GM12878 (cell line): ENCODE data around the gene AFTPH. TPM values are rescaled to one million over a fixed set of nuclear protein-coding genes. Genes with fewer than 3 reads are reported as not detected.

Source experiments
- ATAC-seq: fragments of 200-7000 bp; cut with Tn5 transposase; 3 replicates; pipeline ENCODE4 v1.9.1; 2020; ENCODE audit warnings: mild to moderate bottlenecking, moderate library complexity
- BruUV-seq: library from RNA; stranded (reverse); fragments of 400-500 nt; replicated peaks from 2 replicates; lab custom pipeline; 2021; lab: Mats Ljungman, UMichigan
- CTCF ChIA-PET: fragments of 300-600 bp; sonication (Branson Sonifier 250); formaldehyde crosslinking; extraction: SDS; loops from one replicate; lab custom pipeline; 2021; ENCODE audit warnings: inconsistent platforms; lab: Yijun Ruan, JAX
- POLR2A ChIA-PET: fragments of 350-600 bp; formaldehyde crosslinking; extraction: SDS; loops from one replicate; lab custom pipeline; 2021; ENCODE audit warnings: inconsistent platforms; lab: Charles Lee
- RAD21 ChIA-PET: fragments of 300-600 bp; sonication (Branson Sonifier 250); formaldehyde crosslinking; loops from one replicate; lab custom pipeline; 2023; ENCODE audit warnings: antibody characterized with exemption; ENCODE audit not compliant: unreplicated experiment; lab: Charles Lee
- SMC1A ChIA-PET: fragments of 300-600 bp; sonication (Branson Sonifier 250); formaldehyde crosslinking; loops from one replicate; lab custom pipeline; 2023; ENCODE audit not compliant: unreplicated experiment, uncharacterized antibody; lab: Charles Lee
- DNase-seq: peaks from one replicate; pipeline ENCODE4 v3.0.0-alpha.2; 2011; ENCODE audit warnings: low read depth, low spot score
- FAIRE-seq: peaks from 3 replicates; lab custom pipeline; 2011; peaks lifted over from hg19 to GRCh38; lab: Jason Lieb, UNC
- H2AFZ ChIP-seq: 2 replicates; pipeline ENCODE4 v1.6.0; 2011; ENCODE audit warnings: low read depth, low read length, control low read depth; ENCODE audit not compliant: control insufficient read depth
- H3K27ac ChIP-seq: 2 replicates; pipeline ENCODE4 v1.5.1; 2011; ENCODE audit warnings: control low read depth; ENCODE audit not compliant: control insufficient read depth, insufficient read depth
- H3K27me3 ChIP-seq, 2 experiments: replicated peaks in 1 of 2; 2 replicates each; pipeline versions ENCODE4 v1.6.0 to v1.6.1; 2011; ENCODE audit warnings: low read length in 1 of 2; ENCODE audit not compliant: control insufficient read depth in 2 of 2, insufficient read depth in 2 of 2
- H3K36me3 ChIP-seq, 2 experiments: 2 replicates each; pipeline ENCODE4 v1.5.1; 2011; ENCODE audit warnings: low read length in 1 of 2; ENCODE audit not compliant: control insufficient read depth in 2 of 2, insufficient read depth in 2 of 2
- H3K4me1 ChIP-seq: 2 replicates; pipeline ENCODE4 v1.6.1; 2011; ENCODE audit warnings: mild to moderate bottlenecking, low read length, moderate library complexity, mixed read lengths; ENCODE audit not compliant: control insufficient read depth, insufficient read depth
- H3K4me2 ChIP-seq: 2 replicates; pipeline ENCODE4 v1.6.0; 2011; ENCODE audit warnings: control low read depth; ENCODE audit not compliant: control insufficient read depth, insufficient read depth
- H3K4me3 ChIP-seq: fragments of 200-600 bp; sonication (generic); 2 replicates; pipeline ENCODE4 v1.5.1; 2016
- H3K79me2 ChIP-seq: 2 replicates; pipeline ENCODE4 v1.6.0; 2011; ENCODE audit warnings: low read length; ENCODE audit not compliant: control insufficient read depth, insufficient read depth
- H3K9ac ChIP-seq: 2 replicates; pipeline ENCODE4 v1.8.0; 2011; ENCODE audit warnings: low read length, control low read depth, mixed read lengths; ENCODE audit not compliant: control insufficient read depth, insufficient read depth
- H3K9me3 ChIP-seq: replicated peaks from 3 replicates; pipeline ENCODE4 v1.5.1; 2011; ENCODE audit warnings: mild to moderate bottlenecking, low read length; ENCODE audit not compliant: control insufficient read depth, insufficient read depth
- H4K20me1 ChIP-seq: 2 replicates; pipeline ENCODE4 v1.6.0; 2011; ENCODE audit not compliant: control insufficient read depth, insufficient read depth
- BRCA1 ChIP-seq: IDR thresholded peaks from 2 replicates; pipeline ENCODE4 v1.6.1; 2011; ENCODE audit warnings: low read depth, low read length, improper control_type of control experiment
- EED ChIP-seq: sonication (generic); IDR thresholded peaks from 2 replicates; pipeline ENCODE4 v1.6.1; 2016; ENCODE audit warnings: antibody characterized with exemption, low read depth
- EGR1 ChIP-seq, 2 experiments: IDR thresholded peaks; 1 replicate in 1 of 2; 2 replicates in 1 of 2; pipeline ENCODE4 v1.6.1; 2011 to 2012; ENCODE audit warnings: low read depth in 2 of 2, low read length in 2 of 2, borderline replicate concordance in 1 of 2, mild to moderate bottlenecking in 1 of 2, moderate library complexity in 1 of 2
- HDGF ChIP-seq: fragments of 450-650 bp; IDR thresholded peaks from 2 replicates; pipeline ENCODE4 v1.6.1; 2016; ENCODE audit warnings: antibody characterized with exemption
- MEF2B ChIP-seq: fragments of 450-650 bp; IDR thresholded peaks from 2 replicates; pipeline ENCODE4 v1.6.1; 2018; ENCODE audit warnings: mild to moderate bottlenecking, moderate library complexity; ENCODE audit not compliant: partially characterized antibody, poor library complexity, severe bottlenecking
- MTA2 ChIP-seq: fragments of 450-650 bp; IDR thresholded peaks from 2 replicates; pipeline ENCODE4 v1.6.1; 2016; ENCODE audit warnings: low read depth, mild to moderate bottlenecking, moderate library complexity
- SIX5 ChIP-seq: IDR thresholded peaks from 2 replicates; pipeline ENCODE4 v1.6.1; 2011; ENCODE audit warnings: mild to moderate bottlenecking, low read depth, low read length, moderate library complexity; ENCODE audit not compliant: severe bottlenecking
- SREBF1 ChIP-seq: IDR thresholded peaks from 2 replicates; pipeline ENCODE4 v1.6.1; 2012; ENCODE audit warnings: mild to moderate bottlenecking, low read length
- TAF1 ChIP-seq: IDR thresholded peaks from 2 replicates; pipeline ENCODE4 v1.6.1; 2011; ENCODE audit warnings: mild to moderate bottlenecking, low read depth, low read length, borderline replicate concordance
- TARDBP ChIP-seq: IDR thresholded peaks from 2 replicates; pipeline ENCODE4 v1.6.1; 2016; ENCODE audit warnings: borderline replicate concordance
- ZNF384 ChIP-seq: IDR thresholded peaks from 2 replicates; pipeline ENCODE4 v1.6.1; 2012; ENCODE audit warnings: low read depth, mild to moderate bottlenecking, low read length, improper control_type of control experiment, borderline replicate concordance
- WGBS: methylation state at CpG from one replicate; pipeline ENCODE4 v1.1.6; 2016; ENCODE audit warnings: low lambda C conversion rate; ENCODE audit not compliant: insufficient replicate concordance, insufficient coverage; ENCODE audit errors: missing lambda C conversion rate; 5-methylcytosine and 5-hydroxymethylcytosine counted together
- in situ Hi-C: fragments of 300-500 bp; cut with MboI; formaldehyde crosslinking; loops from 9 replicates; pipeline ENCODE4 v1.14.3; 2018; ENCODE audit warnings: mixed read lengths
- intact Hi-C: fragments of 100-400 bp; cut with micrococcal nuclease; formaldehyde crosslinking; loops from one replicate; pipeline ENCODE4 v1.14.2; 2022; ENCODE audit not compliant: unreplicated experiment
- polyA plus RNA-seq, 11 experiments: library from polyadenylated mRNA; depleted of rRNA in 4 of 11; unstranded in 6 of 11; stranded (reverse) in 5 of 11; fragments of >200 nt; fragmentation: Nextera tagmentation in 4 of 11; fragmentation: Illumina TruSeq in 1 of 11; extraction: Ambion mirVana in 4 of 11; extraction: Trizol in 1 of 11; gene quantifications; 1 replicate in 1 of 11; 2 replicates in 10 of 11; pipeline versions ENCODE4 v1.2.1 to v1.2.3, GENCODE V29; 2011 to 2016; ENCODE audit warnings: inconsistent platforms in 2 of 11, missing spikeins in 2 of 11, low read depth in 1 of 11
- total RNA-seq, 4 experiments: library from RNA; depleted of rRNA in 3 of 4; stranded (reverse); fragments of >200 nt in 3 of 4; fragmentation: Illumina TruSeq in 1 of 4; extraction: Trizol in 1 of 4; gene quantifications; 2 replicates each; pipeline versions ENCODE4 v1.2.1 to v1.2.3, GENCODE V29; 2013 to 2021
- TF ChIP-seq, protein P1 (sequence below): IDR thresholded peaks from 2 replicates; pipeline ENCODE4 v1.6.1; 2011; ENCODE audit warnings: borderline replicate concordance, low read depth, mild to moderate bottlenecking, moderate library complexity, mixed read lengths, low read length; ENCODE audit not compliant: insufficient read depth; ENCODE audit errors: extremely low read length
- TF ChIP-seq, protein P2 (sequence below): fragments of 450-650 bp; IDR thresholded peaks from 2 replicates; pipeline ENCODE4 v1.6.1; 2014; ENCODE audit warnings: mild to moderate bottlenecking

AFTPH gene
- total and polyA plus RNA-seq, 10 of the 15 experiments (the other 5 are each of a cell fraction or from before 2014, with no cell fraction given), result 25.6 to 77.3 (median 39.5) TPM

DNA sequence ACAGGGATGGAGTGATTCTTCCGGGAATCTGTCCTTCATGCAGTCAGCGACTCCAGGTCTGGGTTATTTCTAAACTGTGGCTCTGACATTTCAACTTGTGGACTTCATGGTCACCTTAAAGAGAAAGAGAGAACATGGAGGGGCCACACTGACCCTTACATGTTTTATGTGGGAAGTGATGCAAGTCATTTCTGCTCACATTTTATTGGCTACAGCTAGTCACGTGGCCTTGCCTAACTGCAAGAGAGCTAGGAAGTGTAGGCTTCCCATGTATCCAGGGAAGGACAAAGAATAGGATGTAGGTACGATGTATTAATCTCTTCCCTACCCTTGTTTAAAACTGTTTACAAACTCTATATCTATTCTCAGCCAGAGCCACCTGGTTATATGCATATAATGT is 30.3 kb upstream of the AFTPH start:
- 65% methylated on average over 4 of the region's 4 CpGs for WGBS
- DNase-seq (no peak), FAIRE-seq (no peak), ATAC-seq (no peak)
- H4K20me1 ChIP-seq, result no peaks in the 10 kb centered on the region
- intact Hi-C loops, result no loop called here
- H3K79me2 ChIP-seq, result no peaks in the 10 kb centered on the region
- ChIA-PET SMC1A (interaction anchor here (0.9 to 2.5 kb wide), 3 partner anchors 16 to 444 kb away, joined by 3 to 10 read pairs (median 3); no protein-coding TSS in a partner anchor), RAD21 (no interaction called here), CTCF (interaction anchor here (0.6 to 2.2 kb wide), 7 partner anchors 10 to 166 kb away, joined by 3 to 10 read pairs (median 4); no protein-coding TSS in a partner anchor), POLR2A (no interaction called here)
- no peak for TF ChIP-seq HDGF
- TF ChIP-seq, protein P1, sequence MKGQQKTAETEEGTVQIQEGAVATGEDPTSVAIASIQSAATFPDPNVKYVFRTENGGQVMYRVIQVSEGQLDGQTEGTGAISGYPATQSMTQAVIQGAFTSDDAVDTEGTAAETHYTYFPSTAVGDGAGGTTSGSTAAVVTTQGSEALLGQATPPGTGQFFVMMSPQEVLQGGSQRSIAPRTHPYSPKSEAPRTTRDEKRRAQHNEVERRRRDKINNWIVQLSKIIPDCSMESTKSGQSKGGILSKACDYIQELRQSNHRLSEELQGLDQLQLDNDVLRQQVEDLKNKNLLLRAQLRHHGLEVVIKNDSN, result peak; percentile 50
- no TSS peak for BruUV-seq
- no peak overlapping the region for H2AFZ ChIP-seq
- H3K4me3 ChIP-seq, result no peak overlapping the region
- no peaks in the 10 kb centered on the region for H3K9me3 ChIP-seq
- in situ Hi-C loops, result no loop called here
- H3K4me1 ChIP-seq, result no peaks in the 10 kb centered on the region; the same call in 1 of the 2 replicates
- H3K36me3 ChIP-seq, result no peaks in the 10 kb centered on the region
- no peak overlapping the region for H3K9ac ChIP-seq
- no peak overlapping the region for H3K27ac ChIP-seq
- H3K4me2 ChIP-seq, result no peak overlapping the region
- peaks cover 0 to 1% of the 10 kb centered on the region in 2 experiments; a peak in 3 of 4 replicates for H3K27me3 ChIP-seq

DNA sequence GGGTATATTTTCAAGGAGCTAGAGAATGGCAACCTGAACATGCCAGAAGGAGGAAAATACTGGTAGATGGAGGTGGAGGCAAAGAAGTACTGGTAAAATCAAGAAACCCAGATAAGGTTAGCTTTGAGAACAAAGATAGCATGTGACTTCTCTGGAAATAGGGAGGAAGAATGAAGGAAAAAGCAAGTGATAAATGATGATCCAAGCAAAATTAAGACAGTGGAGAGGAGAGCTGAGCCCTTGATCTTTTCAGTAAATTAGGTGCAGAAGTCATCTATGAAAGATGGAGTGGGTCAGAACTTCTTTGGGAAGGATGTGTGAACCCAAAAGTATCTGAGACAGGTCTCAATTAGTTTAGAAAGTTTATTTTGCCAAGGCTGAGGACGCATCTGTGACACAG is 25.7 kb upstream of the AFTPH start:
- FAIRE-seq (no peak), DNase-seq (no peak), ATAC-seq (no peak)
- no TSS peak for BruUV-seq
- Histone ChIP-seq H2AFZ (no peak overlapping the region), H3K4me1 (no peaks in the 10 kb centered on the region), H3K36me3 (no peaks in the 10 kb centered on the region), H3K9me3 (no peaks in the 10 kb centered on the region), H3K4me2 (no peak overlapping the region), H3K27me3 (peaks cover 0 to 3% of the 10 kb centered on the region in 2 experiments; a peak in 3 of 4 replicates), H3K4me3 (no peak overlapping the region), H3K27ac (no peak overlapping the region), H3K79me2 (no peaks in the 10 kb centered on the region), H3K9ac (no peak overlapping the region), H4K20me1 (no peaks in the 10 kb centered on the region)
- RAD21 ChIA-PET, result interaction anchor here (1.0 to 1.2 kb wide), 2 partner anchors 11 to 168 kb away, joined by 4 to 5 read pairs; no protein-coding TSS in a partner anchor
- SMC1A ChIA-PET, result interaction anchor here (1.2 to 2.7 kb wide), 3 partner anchors 10 to 168 kb away, joined by 4 to 9 read pairs (median 4); no protein-coding TSS in a partner anchor
- WGBS, result 20% methylated on average over 1 of the region's 1 CpG
- CTCF ChIA-PET, result interaction anchor here (1.1 to 3.4 kb wide), 4 partner anchors 10 to 170 kb away, joined by 3 to 17 read pairs (median 4); no protein-coding TSS in a partner anchor
- intact Hi-C loops, result no loop called here
- POLR2A ChIA-PET, result no interaction called here
- in situ Hi-C loops, result no loop called here
- TF ChIP-seq TAF1, result no peak
- TF ChIP-seq EGR1 (IDR thresholded peaks at IDR 0.05; ENCODE audit: borderline replicate concordance in 1 of 2, low read depth in 2 of 2, low read length in 2 of 2), result no peak
- no peak for TF ChIP-seq EED
- no peak for TF ChIP-seq SREBF1
- TF ChIP-seq, protein P2, sequence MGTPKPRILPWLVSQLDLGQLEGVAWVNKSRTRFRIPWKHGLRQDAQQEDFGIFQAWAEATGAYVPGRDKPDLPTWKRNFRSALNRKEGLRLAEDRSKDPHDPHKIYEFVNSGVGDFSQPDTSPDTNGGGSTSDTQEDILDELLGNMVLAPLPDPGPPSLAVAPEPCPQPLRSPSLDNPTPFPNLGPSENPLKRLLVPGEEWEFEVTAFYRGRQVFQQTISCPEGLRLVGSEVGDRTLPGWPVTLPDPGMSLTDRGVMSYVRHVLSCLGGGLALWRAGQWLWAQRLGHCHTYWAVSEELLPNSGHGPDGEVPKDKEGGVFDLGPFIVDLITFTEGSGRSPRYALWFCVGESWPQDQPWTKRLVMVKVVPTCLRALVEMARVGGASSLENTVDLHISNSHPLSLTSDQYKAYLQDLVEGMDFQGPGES, result no peak
- TF ChIP-seq BRCA1, result no peak
- no peak for TF ChIP-seq MEF2B
- TF ChIP-seq SIX5, result no peak
- no peak for TF ChIP-seq ZNF384
- no peak for TF ChIP-seq TARDBP
- TF ChIP-seq MTA2, result no peak
